Sciatic nerve (tissue), 2 donors: Measurements from ENCODE around the gene MRPS18A. TPM values are rescaled to one million over a fixed set of nuclear protein-coding genes. Genes with fewer than 3 reads are reported as not detected.
"Not testable (repeated sequence)": the region's sequence is repeated elsewhere in the genome, so short reads cannot be mapped to it uniquely, and the experiment has no call there.

Experiments used
- ATAC-seq: fragments of 200-7000 bp; cut with Tn5 transposase; one replicate; pipeline ENCODE4 v1.9.1; 2020; ENCODE audit warnings: mild to moderate bottlenecking, moderate library complexity
- DNase-seq: peaks from one replicate; pipeline ENCODE4 v3.0.0-alpha.2; 2020; ENCODE audit warnings: low spot score
- intact Hi-C: fragments of 100-400 bp; cut with DNase I; formaldehyde crosslinking; loops from one replicate; pipeline ENCODE4 v1.14.2; 2022
- total RNA-seq: library from RNA; stranded (reverse); fragmentation: NEBNext Ultra II Directional; extraction: Animal tissue kit (Norgen Biotek cat#: 25700); gene quantifications from one replicate; pipeline ENCODE4 v1.2.1, GENCODE V29; 2021
- donor health status: DM: no; HTN: no; CAD: no.
- donor health status: DM: no; HTN: no; CAD: no.

The MRPS18A gene
- total RNA-seq, 1 donor from 2014 or later, result 29.7 TPM

- peak; percentile 96 for ATAC-seq
- intact Hi-C loops, result no loop called here
- DNase-seq, result peak; percentile 91
Observed at GRCh38 chr6:43702534-43703440, 15.2 kb upstream of the MRPS18A start.

GRCh38 chr6:43702171-43702533 is 14.6 kb upstream of the MRPS18A start:
- intact Hi-C loops, result no loop called here
- no peak for ATAC-seq
- DNase-seq, result no peak

- ATAC-seq, DNase-seq, intact Hi-C loops: not testable (repeated sequence)
Observed at GRCh38 chr6:43700939-43701560, 13.5 kb upstream of the MRPS18A start.

GRCh38 chr6:43699564-43700186 is 12.1 kb upstream of the MRPS18A start:
- no peak for ATAC-seq
- intact Hi-C loops, result loop anchor here (10.0 kb wide), 1 partner anchor 1275 kb away; no protein-coding TSS in a partner anchor
- DNase-seq, result no peak

GRCh38 chr6:43698584-43699349 is 11.2 kb upstream of the MRPS18A start:
- DNase-seq, result peak; percentile 78
- intact Hi-C loops, result loop anchor here (10.0 kb wide), 1 partner anchor 1276 kb away; no protein-coding TSS in a partner anchor
- peak; percentile 46 for ATAC-seq

- DNase-seq, result no peak
- no peak for ATAC-seq
- intact Hi-C loops, result loop anchor here (10.0 kb wide), 1 partner anchor 1277 kb away; no protein-coding TSS in a partner anchor
Observed at GRCh38 chr6:43697421-43697820, 9.8 kb upstream of the MRPS18A start.

- DNase-seq (no peak), ATAC-seq (no peak)
- intact Hi-C loops, result loop anchor here (10.0 kb wide), 1 partner anchor 1279 kb away; no protein-coding TSS in a partner anchor
Observed at GRCh38 chr6:43695967-43696291, 8.3 kb upstream of the MRPS18A start.

- DNase-seq (no peak), ATAC-seq (peak; percentile 31)
- intact Hi-C loops, result loop anchor here (10.0 kb wide), 1 partner anchor 1279 kb away; no protein-coding TSS in a partner anchor
Observed at GRCh38 chr6:43695215-43695966, 7.8 kb upstream of the MRPS18A start.

- no peak for DNase-seq
- intact Hi-C loops, result no loop called here
- no peak for ATAC-seq
Observed at GRCh38 chr6:43689421-43689820, 1.8 kb upstream of the MRPS18A start.

GRCh38 chr6:43687079-43687436 is 533 bp downstream of the MRPS18A start:
- intact Hi-C loops, result no loop called here
- no peak for DNase-seq
- no peak for ATAC-seq

- no peak for DNase-seq
- no peak for ATAC-seq
- intact Hi-C loops, result no loop called here
Observed at GRCh38 chr6:43683708-43684455, 3.7 kb downstream of the MRPS18A start.

GRCh38 chr6:43682724-43683429 is 4.7 kb downstream of the MRPS18A start:
- ATAC-seq, result no peak
- intact Hi-C loops, result no loop called here
- DNase-seq, result no peak

GRCh38 chr6:43681303-43681702 is 6.3 kb downstream of the MRPS18A start:
- DNase-seq, result no peak
- ATAC-seq, result no peak
- intact Hi-C loops, result no loop called here

- DNase-seq (no peak), ATAC-seq (no peak)
- intact Hi-C loops, result no loop called here
Observed at GRCh38 chr6:43680308-43681200, 7.0 kb downstream of the MRPS18A start.

- ATAC-seq, result no peak
- no peak for DNase-seq
- intact Hi-C loops, result no loop called here
Observed at GRCh38 chr6:43679057-43679456, 8.5 kb downstream of the MRPS18A start.

- no peak for DNase-seq
- intact Hi-C loops, result no loop called here
- no peak for ATAC-seq
Observed at GRCh38 chr6:43678341-43678740, 9.2 kb downstream of the MRPS18A start.
